Measurements from ENCODE around the gene LRRC3C. TPM values are rescaled to one million over a fixed set of nuclear protein-coding genes. Genes with fewer than 3 reads are reported as not detected.

Gene LRRC3C
- total and polyA plus RNA-seq, 12 donors, result not detected

- no peak for ATAC-seq
- 82 to 90% methylated on average over 2 of the region's 2 CpGs for WGBS, 2 donors
Measured at GRCh38 chr17:39973496-39973895, 46.0 kb downstream of the LRRC3C start.

GRCh38 chr17:39974433-39974832 is 46.9 kb downstream of the LRRC3C start:
- no peaks in the 10 kb centered on the region for H3K9me3 ChIP-seq
- peaks cover 0 to 36% (median 4%) of the 10 kb centered on the region in 7 donors for H3K27me3 ChIP-seq
- no peak for TF ChIP-seq CTCF (IDR thresholded peaks at IDR 0.05)
- intact Hi-C loops (cut with DNase I), result loop anchor here in 2 of 10 donors (10.0 kb wide), 2 partner anchors 90 to 110 kb away; partner anchors contain the start of genes IKZF3 (in 1 of the 2) and ZPBP2 (in 1 of the 2)
- ATAC-seq, result no peak
- H3K36me3 ChIP-seq, result no peaks in the 10 kb centered on the region
- H3K4me1 ChIP-seq, result peaks cover 0 to 46% (median 0%) of the 10 kb centered on the region in 9 donors
- H3K4me3 ChIP-seq, result no peak overlapping the region
- 77 to 78% methylated on average over 5 of the region's 5 CpGs for WGBS, 2 donors
- no peak for DNase-seq
- peak overlapping the region in 1 of 10 donors; percentile 36 for H3K27ac ChIP-seq

More at GRCh38 chr17:39973496-39973895, 46.0 kb downstream of the LRRC3C start:
- no peak for DNase-seq
- no peaks in the 10 kb centered on the region for H3K9me3 ChIP-seq
- peak overlapping the region in 1 of 10 donors; percentile 36 for H3K27ac ChIP-seq
- no peaks in the 10 kb centered on the region for H3K36me3 ChIP-seq
- TF ChIP-seq CTCF (IDR thresholded peaks at IDR 0.05), result no peak
- H3K27me3 ChIP-seq, result peaks cover 0 to 42% (median 4%) of the 10 kb centered on the region in 7 donors
- no peak overlapping the region for H3K4me3 ChIP-seq
- H3K4me1 ChIP-seq, result peaks cover 0 to 39% (median 0%) of the 10 kb centered on the region in 9 donors
- intact Hi-C loops (cut with DNase I), result loop anchor here in 2 of 10 donors (10.0 kb wide), 2 partner anchors 89 to 109 kb away; partner anchors contain the start of genes IKZF3 (in 1 of the 2) and ZPBP2 (in 1 of the 2)

GRCh38 chr17:39975801-39976200 is 48.3 kb downstream of the LRRC3C start:
- H3K4me3 ChIP-seq, result no peak overlapping the region
- H3K27me3 ChIP-seq, result peaks cover 0 to 25% (median 4%) of the 10 kb centered on the region in 7 donors
- intact Hi-C loops (cut with DNase I), result loop anchor here in 2 of 10 donors (10.0 kb wide), 2 partner anchors 91 to 111 kb away; partner anchors contain the start of genes IKZF3 (in 1 of the 2) and ZPBP2 (in 1 of the 2)
- ATAC-seq, result no peak
- DNase-seq, result no peak
- TF ChIP-seq CTCF (IDR thresholded peaks at IDR 0.05), result no peak
- H3K9me3 ChIP-seq, result no peaks in the 10 kb centered on the region
- no peaks in the 10 kb centered on the region for H3K36me3 ChIP-seq
- WGBS, 2 donors, result 65 to 71% methylated on average over 4 of the region's 4 CpGs
- H3K27ac ChIP-seq, result no peak overlapping the region
- H3K4me1 ChIP-seq, result peaks cover 0 to 49% (median under 1%) of the 10 kb centered on the region in 9 donors

- Histone ChIP-seq H3K27me3 (peaks cover 0 to 12% (median 0%) of the 10 kb centered on the region in 7 donors), H3K27ac (peak overlapping the region in 2 of 10 donors; percentile 96 to 97), H3K9me3 (no peaks in the 10 kb centered on the region), H3K4me3 (peak overlapping the region in 1 of 10 donors; percentile 96), H3K36me3 (peaks cover 0 to 11% (median 1%) of the 10 kb centered on the region in 9 donors), H3K4me1 (peaks cover 5 to 42% (median 23%) of the 10 kb centered on the region in 9 donors)
- 62 to 72% methylated on average over 5 of the region's 5 CpGs for WGBS, 2 donors
- ATAC-seq (no peak), DNase-seq (no peak)
- intact Hi-C loops (cut with DNase I), result loop anchor here in 2 of 10 donors (2.0 to 10.0 kb wide), 3 partner anchors 18 to 114 kb away; partner anchors contain the start of genes IKZF3 (in 1 of the 2) and ZPBP2 (in 1 of the 2)
- TF ChIP-seq CTCF (IDR thresholded peaks at IDR 0.05), result no peak
Measured at GRCh38 chr17:39979016-39979670, 51.6 kb downstream of the LRRC3C start.
